ENCODE measurements around the gene EFCC1.

GRCh38 chr3:129003578-129004112 is 2.5 kb downstream of the EFCC1 start:
- no peak for TF ChIP-seq GATA3 (IDR thresholded peaks at IDR 0.05; ENCODE audit: low read depth, low read length)
- TF ChIP-seq GATA2 (IDR thresholded peaks at IDR 0.05; ENCODE audit: low read depth, low read length): no peak

Data from SH-SY5Y (cell line).